Measurements from ENCODE around the gene ADAM33. TPM values are rescaled to one million over a fixed set of nuclear protein-coding genes. Genes with fewer than 3 reads are reported as not detected.

Gene ADAM33
- total and polyA plus RNA-seq, 2 of the 13 experiments (the other 11 are each of a cell fraction or from before 2014, with no cell fraction given) = not detected

GRCh38 chr20:3728354-3728753, 46.5 kb upstream of the ADAM33 start:
- Histone ChIP-seq H3K27ac (ENCODE audit: extremely low read length, insufficient read depth, low read length) (no peak overlapping the region), H4K20me1 (ENCODE audit: insufficient read depth, low read length) (no peaks in the 10 kb centered on the region; the same call in 1 of the 2 replicates), H3K9me3 (ENCODE audit: low read length) (no peaks in the 10 kb centered on the region), H3K27me3 (ENCODE audit: control insufficient read depth in 1 of 2, insufficient read depth in 2 of 2, low read length in 2 of 2) (peaks cover 21 to 65% of the 10 kb centered on the region in 2 experiments), H3K79me2 (ENCODE audit: insufficient read depth, low read length) (no peaks in the 10 kb centered on the region), H3K36me3 (replicated peaks in 1 of 2; ENCODE audit: control insufficient read depth in 1 of 2, insufficient read depth in 2 of 2, low read length in 2 of 2) (no peaks in the 10 kb centered on the region), H3K4me1 (ENCODE audit: insufficient read depth, low read length) (0 out of 2 replicates have a peak, but pooled peaks cover 5% of the 10 kb centered on the region), H3K9ac (ENCODE audit: insufficient read depth, low read depth, low read length) (no peak overlapping the region), H3K4me3 (replicated peaks in 1 of 3; ENCODE audit: insufficient read depth in 1 of 3, low read depth in 2 of 3, low read length in 3 of 3) (no peak overlapping the region), H2AFZ (ENCODE audit: low read length) (no peak overlapping the region), H3K4me2 (ENCODE audit: low read depth, low read length) (no peak overlapping the region)
- FAIRE-seq (no peak), ATAC-seq (no peak; the same call in 2 of the 3 replicates), DNase-seq (ENCODE audit: low spot score) (no peak)
- intact Hi-C loops (cut with micrococcal nuclease; ENCODE audit: unreplicated experiment) = no loop called here
- ChIA-PET POLR2A (no interaction called here), CTCF (ENCODE audit: low intra/inter-chr PET ratio, low total read pairs) (no interaction called here)
- no TSS peak for BruUV-seq (replicated peaks)
- whole genome bisulfite sequencing (ENCODE audit: low lambda C conversion rate) = 8% methylated on average over 5 of the region's 5 CpGs
- in situ Hi-C loops (cut with HindIII; ENCODE audit: extremely low pct_ligation_motif_present, low pct_unique_long_range_greater_than_20kb) = no loop called here
- TF ChIP-seq, protein P1, sequence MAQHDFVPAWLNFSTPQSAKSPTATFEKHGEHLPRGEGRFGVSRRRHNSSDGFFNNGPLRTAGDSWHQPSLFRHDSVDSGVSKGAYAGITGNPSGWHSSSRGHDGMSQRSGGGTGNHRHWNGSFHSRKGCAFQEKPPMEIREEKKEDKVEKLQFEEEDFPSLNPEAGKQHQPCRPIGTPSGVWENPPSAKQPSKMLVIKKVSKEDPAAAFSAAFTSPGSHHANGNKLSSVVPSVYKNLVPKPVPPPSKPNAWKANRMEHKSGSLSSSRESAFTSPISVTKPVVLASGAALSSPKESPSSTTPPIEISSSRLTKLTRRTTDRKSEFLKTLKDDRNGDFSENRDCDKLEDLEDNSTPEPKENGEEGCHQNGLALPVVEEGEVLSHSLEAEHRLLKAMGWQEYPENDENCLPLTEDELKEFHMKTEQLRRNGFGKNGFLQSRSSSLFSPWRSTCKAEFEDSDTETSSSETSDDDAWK (CRISPR knock-in tag; IDR thresholded peaks at IDR 0.05) = no peak
- TF ChIP-seq KAT2B (IDR thresholded peaks at IDR 0.05; ENCODE audit: borderline replicate concordance, low read depth, low read length) (no peak), ZNF710 (CRISPR knock-in tag; IDR thresholded peaks at IDR 0.05; ENCODE audit: borderline replicate concordance) (no peak), NONO (IDR thresholded peaks at IDR 0.05) (no peak), NONO (CRISPR knock-in tag; conservative IDR thresholded peaks at IDR 0.05) (no peak), SOX13 (IDR thresholded peaks at IDR 0.05) (no peak), SOX13 (CRISPR knock-in tag; conservative IDR thresholded peaks at IDR 0.05 in 1 of 2, IDR thresholded peaks at IDR 0.05 in 1 of 2) (no peak), ZNF564 (CRISPR knock-in tag; IDR thresholded peaks at IDR 0.05) (no peak), MEIS2 (CRISPR knock-in tag; IDR thresholded peaks at IDR 0.05) (no peak), ZNF296 (CRISPR knock-in tag; conservative IDR thresholded peaks at IDR 0.05) (no peak), AGO2 (optimal IDR thresholded peaks at IDR 0.05; ENCODE audit: low read depth, low read length) (no peak), BCLAF1 (IDR thresholded peaks at IDR 0.05) (no peak)
- TF ChIP-seq, protein P2, sequence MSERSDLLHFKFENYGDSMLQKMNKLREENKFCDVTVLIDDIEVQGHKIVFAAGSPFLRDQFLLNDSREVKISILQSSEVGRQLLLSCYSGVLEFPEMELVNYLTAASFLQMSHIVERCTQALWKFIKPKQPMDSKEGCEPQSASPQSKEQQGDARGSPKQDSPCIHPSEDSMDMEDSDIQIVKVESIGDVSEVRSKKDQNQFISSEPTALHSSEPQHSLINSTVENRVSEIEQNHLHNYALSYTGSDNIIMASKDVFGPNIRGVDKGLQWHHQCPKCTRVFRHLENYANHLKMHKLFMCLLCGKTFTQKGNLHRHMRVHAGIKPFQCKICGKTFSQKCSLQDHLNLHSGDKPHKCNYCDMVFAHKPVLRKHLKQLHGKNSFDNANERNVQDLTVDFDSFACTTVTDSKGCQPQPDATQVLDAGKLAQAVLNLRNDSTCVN (CRISPR knock-in tag; IDR thresholded peaks at IDR 0.05; ENCODE audit: borderline replicate concordance) = no peak
- TF ChIP-seq, protein P3, sequence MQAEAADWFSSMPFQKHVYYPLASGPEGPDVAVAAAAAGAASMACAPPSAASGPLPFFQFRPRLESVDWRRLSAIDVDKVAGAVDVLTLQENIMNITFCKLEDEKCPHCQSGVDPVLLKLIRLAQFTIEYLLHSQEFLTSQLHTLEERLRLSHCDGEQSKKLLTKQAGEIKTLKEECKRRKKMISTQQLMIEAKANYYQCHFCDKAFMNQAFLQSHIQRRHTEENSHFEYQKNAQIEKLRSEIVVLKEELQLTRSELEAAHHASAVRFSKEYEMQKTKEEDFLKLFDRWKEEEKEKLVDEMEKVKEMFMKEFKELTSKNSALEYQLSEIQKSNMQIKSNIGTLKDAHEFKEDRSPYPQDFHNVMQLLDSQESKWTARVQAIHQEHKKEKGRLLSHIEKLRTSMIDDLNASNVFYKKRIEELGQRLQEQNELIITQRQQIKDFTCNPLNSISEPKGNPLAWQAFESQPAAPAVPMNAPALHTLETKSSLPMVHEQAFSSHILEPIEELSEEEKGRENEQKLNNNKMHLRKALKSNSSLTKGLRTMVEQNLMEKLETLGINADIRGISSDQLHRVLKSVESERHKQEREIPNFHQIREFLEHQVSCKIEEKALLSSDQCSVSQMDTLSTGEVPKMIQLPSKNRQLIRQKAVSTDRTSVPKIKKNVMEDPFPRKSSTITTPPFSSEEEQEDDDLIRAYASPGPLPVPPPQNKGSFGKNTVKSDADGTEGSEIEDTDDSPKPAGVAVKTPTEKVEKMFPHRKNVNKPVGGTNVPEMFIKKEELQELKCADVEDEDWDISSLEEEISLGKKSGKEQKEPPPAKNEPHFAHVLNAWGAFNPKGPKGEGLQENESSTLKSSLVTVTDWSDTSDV (CRISPR knock-in tag; IDR thresholded peaks at IDR 0.05) = no peak
